ENCODE measurements around the gene TARS3. TPM values are rescaled to one million over a fixed set of nuclear protein-coding genes. Genes with fewer than 3 reads are reported as not detected.
A peak's percentile ranks its signal among the peaks of the same experiment; 100 is the strongest.

TARS3 gene
- total and polyA plus RNA-seq, 2 donors (not counting 3 experiments of a cell fraction or from before 2014, with no cell fraction given), result 0.91 to 8.2 TPM

GRCh38 chr15:101723171-101723873 lies 951 bp downstream of the TARS3 start:
- Histone ChIP-seq H3K9me1 (replicated peaks; ENCODE audit: control insufficient read depth, extremely low read depth, insufficient read depth, low read length) (no peaks in the 10 kb centered on the region), H3K36me3 (ENCODE audit: control insufficient read depth in 2 of 2, extremely low read depth in 1 of 2, insufficient read depth in 2 of 2, low read length in 2 of 2) (no peaks in the 10 kb centered on the region), H3K4me2 (ENCODE audit: insufficient read depth, low read length) (peak overlapping the region; percentile 71), H2AFZ (ENCODE audit: low read depth, low read length) (peak overlapping the region; percentile 99), H3K9me3 (replicated peaks; ENCODE audit: control insufficient read depth, insufficient read depth, low read length) (no peaks in the 10 kb centered on the region), H3K4me3 (replicated peaks in 1 of 3; ENCODE audit: insufficient read depth in 1 of 3, low read depth in 1 of 3, low read length in 3 of 3) (peak overlapping the region; percentile 65 to 91 (median 77)), H3K9ac (replicated peaks; ENCODE audit: extremely low read depth, insufficient read depth, low read length) (peak overlapping the region; percentile 73), H3K4me1 (ENCODE audit: control insufficient read depth, extremely low read depth, insufficient read depth, low read length) (peaks cover 5% of the 10 kb centered on the region), H3K27me3 (ENCODE audit: control insufficient read depth in 2 of 2, insufficient read depth in 2 of 2, low read length in 2 of 2) (no peaks in the 10 kb centered on the region), H4K20me1 (replicated peaks; ENCODE audit: control insufficient read depth, extremely low read depth, insufficient read depth, low read length) (no peaks in the 10 kb centered on the region), H3K27ac (ENCODE audit: insufficient read depth, low read depth, low read length) (peak overlapping the region; percentile 58), H3K79me2 (ENCODE audit: control insufficient read depth, insufficient read depth, low read length) (no peaks in the 10 kb centered on the region)
- TF ChIP-seq MYC (IDR thresholded peaks at IDR 0.05; ENCODE audit: low read depth, low read length) (no peak), POLR2AphosphoS5 (IDR thresholded peaks at IDR 0.05; ENCODE audit: insufficient read depth, low read depth, low read length) (no peak), FOS (IDR thresholded peaks at IDR 0.05; ENCODE audit: borderline replicate concordance, insufficient read depth, low read length) (no peak), EZH2 (IDR thresholded peaks at IDR 0.05; ENCODE audit: borderline replicate concordance, low read depth, low read length, severe bottlenecking) (no peak), JUN (IDR thresholded peaks at IDR 0.05; ENCODE audit: borderline replicate concordance, insufficient read depth, insufficient read length, low read depth) (no peak), CTCF (IDR thresholded peaks at IDR 0.05; ENCODE audit: extremely low read depth in 1 of 2, insufficient read depth in 1 of 2, low read depth in 1 of 2, low read length in 2 of 2) (no peak), GATA2 (IDR thresholded peaks at IDR 0.05; ENCODE audit: insufficient read depth, insufficient read length, low read depth, low read length) (no peak), POLR2A (IDR thresholded peaks at IDR 0.05; ENCODE audit: low read depth, low read length) (no peak), MAX (IDR thresholded peaks at IDR 0.05; ENCODE audit: insufficient read depth, insufficient read length) (no peak)
- CTCF ChIA-PET, result interaction anchor here (1.1 to 1.4 kb wide), 4 partner anchors 10 to 434 kb away, joined by 3 to 5 read pairs (median 3); no protein-coding TSS in a partner anchor
- BruUV-seq (replicated peaks), result TSS peak; percentile 25
- FAIRE-seq, result no peak
- POLR2A ChIA-PET, result interaction anchor here (1.8 kb wide), 1 partner anchor 41 kb away, joined by 5 read pairs; no protein-coding TSS in a partner anchor
- DNase-seq (ENCODE audit: low read depth, low spot score), result peak; percentile 32
- intact Hi-C loops (cut with micrococcal nuclease), result loop anchor here (1.0 to 2.0 kb wide), 2 partner anchors 21 to 29 kb away; no protein-coding TSS in a partner anchor
- dilution Hi-C loops (cut with MboI; ENCODE audit: extremely low pct_ligation_motif_present, low sequenced_read_pairs), result no loop called here
